HepG2 (cell line): ENCODE results near the gene WNT3. TPM values are rescaled to one million over a fixed set of nuclear protein-coding genes. Genes with fewer than 3 reads are reported as not detected.

Experiments
- JARID2 ChIP-seq: sonication (generic); formaldehyde crosslinking; IDR thresholded peaks from 2 replicates; pipeline ENCODE4 v1.8.1; 2023; ENCODE audit warnings: missing genetic modification reagents, inconsistent platforms; ENCODE audit not compliant: insufficient replicate concordance
- MBNL3 ChIP-seq: fragments of 250-450 bp; sonication (Bioruptor Pico); conservative IDR thresholded peaks from 2 replicates; pipeline ENCODE4 v1.8.0; 2022; ENCODE audit warnings: mild to moderate bottlenecking, inconsistent platforms
- PHF21A ChIP-seq: sonication (generic); formaldehyde crosslinking; IDR thresholded peaks from 2 replicates; pipeline ENCODE4 v1.5.0; 2020; ENCODE audit warnings: mild to moderate bottlenecking, missing genetic modification reagents
- POLR2AphosphoS2 ChIP-seq: IDR thresholded peaks from 2 replicates; pipeline ENCODE4 v1.6.1; 2011; ENCODE audit warnings: low read depth, low read length, improper control_type of control experiment
- SNAPC2 ChIP-seq: sonication (generic); formaldehyde crosslinking; IDR thresholded peaks from 2 replicates; pipeline ENCODE4 v1.8.1; 2022; ENCODE audit warnings: mild to moderate bottlenecking, missing genetic modification reagents
- ZC3H13 ChIP-seq: sonication (generic); formaldehyde crosslinking; IDR thresholded peaks from 2 replicates; pipeline ENCODE4 v1.8.1; 2023; ENCODE audit warnings: mild to moderate bottlenecking, missing genetic modification reagents, moderate library complexity
- ZNF230 ChIP-seq: sonication (generic); formaldehyde crosslinking; IDR thresholded peaks from 2 replicates; pipeline ENCODE4 v1.4.0; 2020; ENCODE audit warnings: mild to moderate bottlenecking, missing genetic modification reagents
- ZNF570 ChIP-seq: sonication (generic); formaldehyde crosslinking; IDR thresholded peaks from 2 replicates; pipeline ENCODE4 v1.4.0; 2020; ENCODE audit warnings: mild to moderate bottlenecking, missing genetic modification reagents, borderline replicate concordance
- ZNF616 ChIP-seq: sonication (generic); formaldehyde crosslinking; IDR thresholded peaks from 2 replicates; pipeline ENCODE4 v1.5.0; 2020; ENCODE audit warnings: low read depth, mild to moderate bottlenecking, missing genetic modification reagents
- ZNF747 ChIP-seq: sonication (generic); formaldehyde crosslinking; IDR thresholded peaks from 2 replicates; pipeline ENCODE4 v1.8.1; 2023; ENCODE audit warnings: missing genetic modification reagents, mild to moderate bottlenecking, borderline replicate concordance
- polyA plus RNA-seq, 8 experiments: library from polyadenylated mRNA; depleted of rRNA in 3 of 8; stranded (reverse) in 7 of 8; unstranded in 1 of 8; fragments of >200 nt; fragmentation: Illumina TruSeq in 4 of 8; extraction: Trizol in 4 of 8; gene quantifications; 2 replicates each; pipeline versions ENCODE4 v1.2.1 to v1.2.3, GENCODE V29; 2011 to 2016; ENCODE audit warnings: low read depth in 4 of 8, missing spikeins in 1 of 8, mixed read lengths in 1 of 8; ENCODE audit not compliant: insufficient read depth in 1 of 8
- total RNA-seq, 5 experiments: library from RNA; depleted of rRNA; stranded (reverse); fragments of >200 nt; fragmentation: Illumina TruSeq; extraction: Trizol; gene quantifications; 2 replicates each; pipeline ENCODE4 v1.2.3, GENCODE V29; 2016; ENCODE audit warnings: low read depth in 1 of 5
- TF ChIP-seq, protein P1 (sequence below), 2 experiments: sonication (generic) in 1 of 2; formaldehyde crosslinking in 1 of 2; IDR thresholded peaks; 2 replicates each; pipeline versions ENCODE4 v1.6.1 to v1.9.0; 2014 to 2022; ENCODE audit warnings: antibody characterized with exemption in 1 of 2, borderline replicate concordance in 1 of 2, inconsistent platforms in 1 of 2, low read depth in 1 of 2, missing genetic modification reagents in 1 of 2
- TF ChIP-seq, protein P2 (sequence below): sonication (generic); formaldehyde crosslinking; IDR thresholded peaks from 2 replicates; pipeline ENCODE4 v1.4.0; 2020; ENCODE audit warnings: missing genetic modification reagents; ENCODE audit errors: not compliant biosample characterization
- TF ChIP-seq, protein P3 (sequence below): sonication (generic); formaldehyde crosslinking; IDR thresholded peaks from 2 replicates; pipeline ENCODE4 v1.4.0; 2020; ENCODE audit warnings: mild to moderate bottlenecking, missing genetic modification reagents
- TF ChIP-seq, protein P4 (sequence below): sonication (generic); formaldehyde crosslinking; IDR thresholded peaks from 2 replicates; pipeline ENCODE4 v1.5.0; 2020; ENCODE audit warnings: missing genetic modification reagents
- TF ChIP-seq, protein P5 (sequence below): sonication (generic); formaldehyde crosslinking; IDR thresholded peaks from 2 replicates; pipeline ENCODE4 v1.5.0; 2020; ENCODE audit warnings: missing genetic modification reagents

Gene WNT3
- total and polyA plus RNA-seq, 2 of the 13 experiments (the other 11 are each of a cell fraction or from before 2014, with no cell fraction given): 8.5 to 10.3 TPM

DNA sequence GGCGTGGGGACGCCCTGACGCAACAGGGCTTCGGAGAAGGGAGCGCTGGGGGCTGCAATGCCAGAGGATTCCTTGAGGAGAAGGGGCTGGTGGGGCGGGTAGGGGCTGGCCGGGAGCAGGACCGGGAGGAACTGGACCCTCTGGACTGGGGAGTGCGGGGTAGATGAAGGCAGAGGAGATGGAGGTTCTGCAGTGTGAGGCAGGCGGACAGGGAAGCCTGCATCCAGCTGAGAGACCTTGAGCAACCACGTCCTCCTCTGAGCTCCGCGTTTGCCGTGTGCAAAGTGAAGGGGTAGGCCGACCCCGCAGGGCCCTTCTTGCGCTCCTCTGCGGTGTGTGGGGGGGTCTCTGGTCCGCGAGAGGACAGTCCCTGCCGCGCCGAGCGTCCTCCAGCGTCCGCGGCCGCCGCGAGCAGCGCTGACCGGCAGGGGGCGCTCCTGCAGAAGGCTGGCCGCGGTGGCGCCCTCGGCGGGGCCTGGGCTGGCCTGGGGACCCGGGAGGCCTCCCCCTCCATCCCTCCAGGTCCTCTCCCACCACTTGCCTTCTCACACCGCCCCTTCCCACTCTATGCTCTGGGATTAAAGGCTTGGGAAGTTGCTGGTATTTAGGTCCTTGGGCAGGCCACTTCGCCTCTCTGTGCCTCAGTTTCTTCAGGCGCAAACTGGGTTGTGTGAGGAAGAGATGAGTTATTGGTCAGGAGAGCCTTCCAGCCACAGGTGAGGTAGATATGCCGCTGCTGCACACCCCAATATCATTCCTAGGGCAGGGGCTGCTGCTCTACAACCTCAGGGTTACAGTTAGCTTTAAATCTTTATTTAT is 23.3 kb upstream of the WNT3 start (continued):
- TF ChIP-seq, protein P1, sequence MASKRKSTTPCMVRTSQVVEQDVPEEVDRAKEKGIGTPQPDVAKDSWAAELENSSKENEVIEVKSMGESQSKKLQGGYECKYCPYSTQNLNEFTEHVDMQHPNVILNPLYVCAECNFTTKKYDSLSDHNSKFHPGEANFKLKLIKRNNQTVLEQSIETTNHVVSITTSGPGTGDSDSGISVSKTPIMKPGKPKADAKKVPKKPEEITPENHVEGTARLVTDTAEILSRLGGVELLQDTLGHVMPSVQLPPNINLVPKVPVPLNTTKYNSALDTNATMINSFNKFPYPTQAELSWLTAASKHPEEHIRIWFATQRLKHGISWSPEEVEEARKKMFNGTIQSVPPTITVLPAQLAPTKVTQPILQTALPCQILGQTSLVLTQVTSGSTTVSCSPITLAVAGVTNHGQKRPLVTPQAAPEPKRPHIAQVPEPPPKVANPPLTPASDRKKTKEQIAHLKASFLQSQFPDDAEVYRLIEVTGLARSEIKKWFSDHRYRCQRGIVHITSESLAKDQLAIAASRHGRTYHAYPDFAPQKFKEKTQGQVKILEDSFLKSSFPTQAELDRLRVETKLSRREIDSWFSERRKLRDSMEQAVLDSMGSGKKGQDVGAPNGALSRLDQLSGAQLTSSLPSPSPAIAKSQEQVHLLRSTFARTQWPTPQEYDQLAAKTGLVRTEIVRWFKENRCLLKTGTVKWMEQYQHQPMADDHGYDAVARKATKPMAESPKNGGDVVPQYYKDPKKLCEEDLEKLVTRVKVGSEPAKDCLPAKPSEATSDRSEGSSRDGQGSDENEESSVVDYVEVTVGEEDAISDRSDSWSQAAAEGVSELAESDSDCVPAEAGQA (IDR thresholded peaks at IDR 0.05; ENCODE audit: low read depth): no peak
- TF ChIP-seq, protein P1 (CRISPR knock-in tag; IDR thresholded peaks at IDR 0.05; ENCODE audit: borderline replicate concordance): no peak
- TF ChIP-seq MBNL3 (CRISPR knock-in tag) (no peak), POLR2AphosphoS2 (no peak), ZNF570 (CRISPR knock-in tag) (no peak), PHF21A (no peak), ZNF616 (no peak), JARID2 (CRISPR knock-in tag) (no peak), ZNF747 (CRISPR knock-in tag) (no peak), SNAPC2 (CRISPR knock-in tag) (no peak), ZC3H13 (CRISPR knock-in tag) (no peak), ZNF230 (CRISPR knock-in tag) (no peak)
- TF ChIP-seq, protein P2, sequence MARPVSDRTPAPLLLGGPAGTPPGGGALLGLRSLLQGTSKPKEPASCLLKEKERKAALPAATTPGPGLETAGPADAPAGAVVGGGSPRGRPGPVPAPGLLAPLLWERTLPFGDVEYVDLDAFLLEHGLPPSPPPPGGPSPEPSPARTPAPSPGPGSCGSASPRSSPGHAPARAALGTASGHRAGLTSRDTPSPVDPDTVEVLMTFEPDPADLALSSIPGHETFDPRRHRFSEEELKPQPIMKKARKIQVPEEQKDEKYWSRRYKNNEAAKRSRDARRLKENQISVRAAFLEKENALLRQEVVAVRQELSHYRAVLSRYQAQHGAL (CRISPR knock-in tag): no peak
- TF ChIP-seq, protein P3, sequence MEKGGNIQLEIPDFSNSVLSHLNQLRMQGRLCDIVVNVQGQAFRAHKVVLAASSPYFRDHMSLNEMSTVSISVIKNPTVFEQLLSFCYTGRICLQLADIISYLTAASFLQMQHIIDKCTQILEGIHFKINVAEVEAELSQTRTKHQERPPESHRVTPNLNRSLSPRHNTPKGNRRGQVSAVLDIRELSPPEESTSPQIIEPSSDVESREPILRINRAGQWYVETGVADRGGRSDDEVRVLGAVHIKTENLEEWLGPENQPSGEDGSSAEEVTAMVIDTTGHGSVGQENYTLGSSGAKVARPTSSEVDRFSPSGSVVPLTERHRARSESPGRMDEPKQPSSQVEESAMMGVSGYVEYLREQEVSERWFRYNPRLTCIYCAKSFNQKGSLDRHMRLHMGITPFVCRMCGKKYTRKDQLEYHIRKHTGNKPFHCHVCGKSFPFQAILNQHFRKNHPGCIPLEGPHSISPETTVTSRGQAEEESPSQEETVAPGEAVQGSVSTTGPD (CRISPR knock-in tag): no peak
- TF ChIP-seq, protein P4, sequence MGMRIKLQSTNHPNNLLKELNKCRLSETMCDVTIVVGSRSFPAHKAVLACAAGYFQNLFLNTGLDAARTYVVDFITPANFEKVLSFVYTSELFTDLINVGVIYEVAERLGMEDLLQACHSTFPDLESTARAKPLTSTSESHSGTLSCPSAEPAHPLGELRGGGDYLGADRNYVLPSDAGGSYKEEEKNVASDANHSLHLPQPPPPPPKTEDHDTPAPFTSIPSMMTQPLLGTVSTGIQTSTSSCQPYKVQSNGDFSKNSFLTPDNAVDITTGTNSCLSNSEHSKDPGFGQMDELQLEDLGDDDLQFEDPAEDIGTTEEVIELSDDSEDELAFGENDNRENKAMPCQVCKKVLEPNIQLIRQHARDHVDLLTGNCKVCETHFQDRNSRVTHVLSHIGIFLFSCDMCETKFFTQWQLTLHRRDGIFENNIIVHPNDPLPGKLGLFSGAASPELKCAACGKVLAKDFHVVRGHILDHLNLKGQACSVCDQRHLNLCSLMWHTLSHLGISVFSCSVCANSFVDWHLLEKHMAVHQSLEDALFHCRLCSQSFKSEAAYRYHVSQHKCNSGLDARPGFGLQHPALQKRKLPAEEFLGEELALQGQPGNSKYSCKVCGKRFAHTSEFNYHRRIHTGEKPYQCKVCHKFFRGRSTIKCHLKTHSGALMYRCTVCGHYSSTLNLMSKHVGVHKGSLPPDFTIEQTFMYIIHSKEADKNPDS (CRISPR knock-in tag): peak; percentile 48; the same call in 1 of the 2 replicates
- TF ChIP-seq, protein P5, sequence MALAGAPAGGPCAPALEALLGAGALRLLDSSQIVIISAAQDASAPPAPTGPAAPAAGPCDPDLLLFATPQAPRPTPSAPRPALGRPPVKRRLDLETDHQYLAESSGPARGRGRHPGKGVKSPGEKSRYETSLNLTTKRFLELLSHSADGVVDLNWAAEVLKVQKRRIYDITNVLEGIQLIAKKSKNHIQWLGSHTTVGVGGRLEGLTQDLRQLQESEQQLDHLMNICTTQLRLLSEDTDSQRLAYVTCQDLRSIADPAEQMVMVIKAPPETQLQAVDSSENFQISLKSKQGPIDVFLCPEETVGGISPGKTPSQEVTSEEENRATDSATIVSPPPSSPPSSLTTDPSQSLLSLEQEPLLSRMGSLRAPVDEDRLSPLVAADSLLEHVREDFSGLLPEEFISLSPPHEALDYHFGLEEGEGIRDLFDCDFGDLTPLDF (CRISPR knock-in tag): no peak
